Measurements from ENCODE around the gene MED13L.

MED13L gene

GRCh38 chr12:116276652-116277466 is 634 bp downstream of the MED13L start:
- no peak for TF ChIP-seq CTCF (IDR thresholded peaks at IDR 0.05; ENCODE audit: extremely low read depth, missing control alignments)
- peak; percentile 71 for DNase-seq (ENCODE audit: low spot score)

- DNase-seq (ENCODE audit: low spot score), result no peak
- no peak for TF ChIP-seq CTCF (IDR thresholded peaks at IDR 0.05; ENCODE audit: extremely low read depth, missing control alignments)
Observed at GRCh38 chr12:116274551-116275375, 2.7 kb downstream of the MED13L start.

GRCh38 chr12:116273813-116274550 is 3.5 kb downstream of the MED13L start:
- TF ChIP-seq CTCF (IDR thresholded peaks at IDR 0.05; ENCODE audit: extremely low read depth, missing control alignments), result no peak
- DNase-seq (ENCODE audit: low spot score), result no peak

GRCh38 chr12:116267948-116268347 is 9.5 kb downstream of the MED13L start:
- DNase-seq (ENCODE audit: low spot score), result no peak
- TF ChIP-seq CTCF (IDR thresholded peaks at IDR 0.05; ENCODE audit: extremely low read depth, missing control alignments), result no peak

GRCh38 chr12:116266631-116267349 is 10.7 kb downstream of the MED13L start:
- no peak for TF ChIP-seq CTCF (IDR thresholded peaks at IDR 0.05; ENCODE audit: extremely low read depth, missing control alignments)
- no peak for DNase-seq (ENCODE audit: low spot score)

GRCh38 chr12:116266168-116266601 is 11.3 kb downstream of the MED13L start:
- TF ChIP-seq CTCF (IDR thresholded peaks at IDR 0.05; ENCODE audit: extremely low read depth, missing control alignments), result no peak
- no peak for DNase-seq (ENCODE audit: low spot score)

Data from GM20000 (cell line).